Activated naive CD8-positive, alpha-beta T cell treated with anti-CD3 and anti-CD28 coated beads, Interleukin-2, amount 10 ng/mL, durations not matched to agents 7 days and 5 days (primary cell): ENCODE measurements around the gene SMIM22. TPM values are rescaled to one million over a fixed set of nuclear protein-coding genes. Genes with fewer than 3 reads are reported as not detected.

ENCODE experiments used
- ATAC-seq: fragments of 150-1000 bp; cut with Tn5 transposase; one replicate; pipeline ENCODE4 v1.10.0; 2021; ENCODE audit warnings: low read depth, moderate library complexity
- POLR2A ChIA-PET: fragments of 350-600 bp; sonication (Branson Sonifier 250); formaldehyde crosslinking; loops from one replicate; lab custom pipeline; 2021; ENCODE audit warnings: antibody characterized with exemption; lab: Charles Lee
- DNase-seq: peaks from one replicate; pipeline ENCODE4 v3.0.0; 2021
- H3K27ac Mint-ChIP-seq: one replicate; pipeline ENCODE4 v1.8.0; 2022; ENCODE audit warnings: mild to moderate bottlenecking, mixed read lengths
- H3K27me3 Mint-ChIP-seq: one replicate; pipeline ENCODE4 v1.8.0; 2022; ENCODE audit warnings: mild to moderate bottlenecking, moderate library complexity, mixed read lengths
- H3K36me3 Mint-ChIP-seq: one replicate; pipeline ENCODE4 v1.8.0; 2021; ENCODE audit warnings: mild to moderate bottlenecking, mixed read lengths
- H3K4me1 Mint-ChIP-seq: one replicate; pipeline ENCODE4 v1.8.0; 2021; ENCODE audit warnings: mixed read lengths
- H3K4me3 Mint-ChIP-seq: one replicate; pipeline ENCODE4 v1.8.0; 2022; ENCODE audit warnings: mild to moderate bottlenecking, moderate library complexity, mixed read lengths
- H3K9me3 Mint-ChIP-seq: one replicate; pipeline ENCODE4 v1.8.0; 2021; ENCODE audit warnings: mixed read lengths
- total RNA-seq, 2 experiments: library from RNA; stranded (reverse); gene quantifications; one replicate each; pipeline ENCODE4 v1.2.3, GENCODE V29; 2021

Gene SMIM22
- total RNA-seq, 2 experiments from 2014 or later: not detected

DNA sequence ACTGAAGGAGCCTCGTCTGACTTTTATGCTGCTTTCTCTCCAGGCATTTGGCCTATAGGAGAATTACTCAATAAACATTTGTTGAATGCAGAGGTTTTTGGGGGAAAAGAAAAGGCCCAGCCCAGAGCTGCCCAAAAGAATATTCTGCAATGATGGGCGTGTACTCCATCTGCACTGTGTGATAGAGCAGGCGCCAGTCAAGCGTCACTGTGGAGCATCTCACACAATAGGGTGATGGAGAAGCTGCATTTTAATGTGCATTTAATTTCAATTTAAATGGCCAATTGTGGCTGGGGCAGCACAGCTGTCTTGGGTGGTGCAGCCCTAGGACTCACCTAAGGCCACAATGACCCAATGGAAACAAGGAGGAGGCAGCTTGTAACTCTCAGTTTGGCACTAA, 31.4 kb downstream of the SMIM22 start:
- Mint-ChIP-seq H3K4me3 (no peak overlapping the region), H3K9me3 (no peaks in the 10 kb centered on the region), H3K36me3 (peaks cover 17% of the 10 kb centered on the region), H3K27ac (no peak overlapping the region), H3K4me1 (no peaks in the 10 kb centered on the region), H3K27me3 (no peaks in the 10 kb centered on the region)
- ATAC-seq (no peak), DNase-seq (no peak)
- POLR2A ChIA-PET: interaction anchor here (0.5 kb wide), 1 partner anchor 1271 kb away, joined by 3 read pairs; no protein-coding TSS in a partner anchor

DNA sequence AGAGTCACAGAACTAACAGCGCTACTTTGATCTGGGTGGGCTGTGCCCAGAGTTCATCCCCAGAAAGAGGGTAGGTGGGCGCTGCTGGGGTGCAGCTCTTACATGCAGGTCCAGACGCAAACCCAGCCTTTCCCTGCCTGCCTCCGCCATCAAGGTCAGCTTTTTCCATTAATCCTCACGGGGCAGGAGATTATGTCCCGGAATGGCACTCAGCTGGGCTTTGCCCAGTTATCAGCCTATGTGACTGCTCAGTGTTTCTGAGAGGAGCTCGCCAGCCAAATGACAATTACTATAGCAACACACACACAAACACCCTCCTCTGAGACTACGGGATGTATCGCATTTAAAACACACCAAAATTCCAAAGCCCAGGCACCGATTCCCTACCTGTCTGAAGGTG, 31.8 kb downstream of the SMIM22 start:
- H3K4me1 Mint-ChIP-seq: no peaks in the 10 kb centered on the region
- no peaks in the 10 kb centered on the region for H3K27me3 Mint-ChIP-seq
- H3K36me3 Mint-ChIP-seq: peaks cover 16% of the 10 kb centered on the region
- no peak overlapping the region for H3K27ac Mint-ChIP-seq
- H3K4me3 Mint-ChIP-seq: no peak overlapping the region
- POLR2A ChIA-PET: interaction anchor here (0.5 kb wide), 1 partner anchor 1271 kb away, joined by 3 read pairs; no protein-coding TSS in a partner anchor
- ATAC-seq (no peak), DNase-seq (no peak)
- no peaks in the 10 kb centered on the region for H3K9me3 Mint-ChIP-seq

DNA sequence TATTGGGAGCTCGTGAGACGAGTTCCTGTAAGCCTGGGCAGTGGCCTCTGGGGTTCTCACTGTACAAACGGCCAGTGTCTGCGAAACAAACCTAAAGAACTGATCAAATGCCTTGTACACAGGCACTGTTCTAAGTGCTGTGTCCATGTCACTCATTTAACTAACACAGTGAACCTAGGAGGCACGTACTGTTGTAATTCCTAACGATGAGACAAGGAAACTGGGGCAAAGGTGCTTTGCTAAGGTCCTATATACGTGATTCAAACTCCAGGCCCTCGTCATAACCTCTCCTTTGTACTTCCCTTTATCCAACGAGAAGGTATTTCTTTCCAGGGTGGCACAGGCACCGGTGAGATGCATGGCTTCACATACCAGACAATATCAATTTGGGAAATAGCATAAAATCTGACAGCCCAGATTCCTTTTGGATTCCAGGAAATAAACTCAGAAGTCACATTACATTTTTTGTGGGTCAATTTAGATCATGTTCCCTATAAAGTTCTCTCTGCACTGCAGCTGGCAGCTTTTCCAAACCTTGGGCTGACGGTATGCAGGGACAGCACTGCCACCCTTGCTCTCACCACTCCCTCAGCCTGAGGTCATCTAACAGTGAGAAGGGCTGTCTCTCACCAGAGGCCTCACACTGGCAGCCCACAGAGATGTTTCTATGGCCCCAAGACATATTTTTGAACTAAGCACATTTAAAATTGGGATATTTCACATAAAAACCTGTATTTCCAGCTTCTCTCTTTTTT, 33.6 kb downstream of the SMIM22 start:
- DNase-seq (no peak), ATAC-seq (no peak)
- Mint-ChIP-seq H3K27me3 (no peaks in the 10 kb centered on the region), H3K27ac (no peak overlapping the region), H3K9me3 (no peaks in the 10 kb centered on the region), H3K4me3 (no peak overlapping the region), H3K4me1 (peaks cover 2% of the 10 kb centered on the region), H3K36me3 (peaks cover 19% of the 10 kb centered on the region)
- POLR2A ChIA-PET: interaction anchor here (1.3 kb wide), 1 partner anchor 18 kb away, joined by 3 read pairs; no protein-coding TSS in a partner anchor

DNA sequence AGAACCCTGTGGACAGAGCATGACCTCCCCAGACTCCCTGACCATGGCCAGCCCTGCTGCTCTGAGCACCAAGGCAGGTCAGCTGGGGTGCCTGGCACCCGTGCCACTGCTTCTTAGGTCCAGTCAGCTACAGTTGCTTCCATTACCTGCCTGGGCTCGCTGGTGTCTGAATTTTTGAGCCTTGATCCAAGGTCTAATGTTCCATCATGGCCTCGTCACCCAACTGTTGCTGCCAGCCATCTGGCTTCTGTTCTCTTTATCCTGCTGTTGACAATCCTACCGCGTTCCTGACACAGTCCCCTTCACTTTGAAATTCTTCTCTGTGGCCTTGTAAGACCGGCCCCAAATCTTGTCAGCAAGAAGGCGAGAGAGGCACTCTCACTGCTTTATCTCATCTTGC, 35.2 kb downstream of the SMIM22 start:
- Mint-ChIP-seq H3K9me3 (no peaks in the 10 kb centered on the region), H3K27ac (no peak overlapping the region), H3K36me3 (peaks cover 15% of the 10 kb centered on the region), H3K4me1 (peaks cover 2% of the 10 kb centered on the region), H3K4me3 (no peak overlapping the region), H3K27me3 (no peaks in the 10 kb centered on the region)
- ATAC-seq: no peak
- DNase-seq: no peak
- POLR2A ChIA-PET: no interaction called here

DNA sequence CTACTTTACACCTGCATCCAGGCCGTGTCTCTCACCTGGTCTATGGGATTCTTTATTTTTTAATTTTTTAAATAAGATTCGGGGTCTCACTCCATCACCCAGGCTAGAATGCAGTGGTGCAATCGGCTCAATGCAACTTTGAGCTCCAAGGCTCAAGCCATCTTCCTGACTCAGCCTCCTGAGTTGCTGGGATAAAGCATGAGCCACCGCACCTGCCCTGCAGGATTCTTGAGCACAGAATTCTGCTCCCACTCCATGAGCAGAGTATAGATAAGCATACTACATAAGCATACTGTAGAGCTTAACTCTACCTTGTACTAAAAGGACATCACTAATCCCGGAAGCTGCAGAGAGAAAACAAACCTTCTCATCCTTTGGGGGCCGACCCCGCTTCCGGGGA, 36.4 kb downstream of the SMIM22 start:
- ATAC-seq: no peak
- no peak for DNase-seq
- Mint-ChIP-seq H3K36me3 (peaks cover 17% of the 10 kb centered on the region), H3K27me3 (no peaks in the 10 kb centered on the region), H3K27ac (no peak overlapping the region), H3K4me3 (no peak overlapping the region), H3K9me3 (no peaks in the 10 kb centered on the region), H3K4me1 (peaks cover 5% of the 10 kb centered on the region)
- POLR2A ChIA-PET: no interaction called here

DNA sequence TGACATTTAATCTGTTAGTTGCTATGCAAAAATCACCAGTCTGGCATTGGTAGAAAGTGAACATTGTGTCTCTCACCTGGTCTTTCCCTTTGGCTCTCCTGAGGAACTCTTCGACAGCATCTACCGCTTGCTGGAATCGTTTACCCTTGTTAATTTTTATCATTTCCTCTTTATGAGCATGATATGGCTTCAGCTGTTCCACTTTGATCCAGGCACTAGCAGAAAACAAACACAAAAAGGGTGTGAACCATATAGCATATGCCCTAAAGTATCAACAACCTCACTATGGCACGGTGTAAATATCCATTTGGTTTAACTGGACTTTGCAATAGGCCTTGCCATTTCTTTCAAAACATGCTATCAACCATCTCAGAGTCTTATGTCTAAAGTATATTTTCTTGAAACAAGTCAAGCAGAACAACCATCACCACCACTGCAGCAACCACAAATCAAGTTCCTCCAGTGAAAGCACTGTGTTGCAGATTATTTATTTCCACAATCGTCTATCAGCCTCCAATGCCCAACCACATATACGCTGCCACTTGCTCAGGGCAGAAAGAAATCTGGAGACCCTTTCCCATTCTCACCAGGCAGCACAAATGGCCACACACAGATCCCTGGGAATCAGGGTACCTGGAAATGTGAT, 37.7 kb downstream of the SMIM22 start:
- H3K27ac Mint-ChIP-seq: no peak overlapping the region
- no peaks in the 10 kb centered on the region for H3K9me3 Mint-ChIP-seq
- POLR2A ChIA-PET: no interaction called here
- no peak for ATAC-seq
- peaks cover 7% of the 10 kb centered on the region for H3K4me1 Mint-ChIP-seq
- no peak overlapping the region for H3K4me3 Mint-ChIP-seq
- no peaks in the 10 kb centered on the region for H3K27me3 Mint-ChIP-seq
- peaks cover 20% of the 10 kb centered on the region for H3K36me3 Mint-ChIP-seq
- no peak for DNase-seq

DNA sequence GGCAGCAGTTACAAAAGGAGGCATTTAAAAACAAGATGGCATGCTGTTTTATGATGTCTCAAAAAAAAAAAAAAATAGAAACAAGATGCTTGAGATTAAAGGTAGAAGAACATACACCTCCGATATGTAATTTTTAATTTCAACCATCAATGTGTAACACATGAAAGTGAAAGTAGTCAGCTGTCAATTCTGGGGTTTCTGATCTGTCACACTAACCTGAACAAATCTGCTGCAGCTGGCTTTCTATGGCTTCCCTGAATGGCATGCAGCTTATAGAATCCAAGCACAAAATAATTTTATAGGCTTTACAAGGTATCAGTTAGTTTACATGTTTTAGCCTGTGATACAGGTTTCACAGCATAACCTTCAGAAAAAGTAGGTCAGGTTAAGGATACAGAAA, 38.4 kb downstream of the SMIM22 start:
- Mint-ChIP-seq H3K4me3 (no peak overlapping the region), H3K9me3 (no peaks in the 10 kb centered on the region), H3K4me1 (peaks cover 10% of the 10 kb centered on the region), H3K27ac (no peak overlapping the region), H3K36me3 (peaks cover 20% of the 10 kb centered on the region), H3K27me3 (no peaks in the 10 kb centered on the region)
- POLR2A ChIA-PET: interaction anchor here (0.9 kb wide), 1 partner anchor 14 kb away, joined by 3 read pairs; no protein-coding TSS in a partner anchor
- ATAC-seq: no peak
- DNase-seq: no peak

DNA sequence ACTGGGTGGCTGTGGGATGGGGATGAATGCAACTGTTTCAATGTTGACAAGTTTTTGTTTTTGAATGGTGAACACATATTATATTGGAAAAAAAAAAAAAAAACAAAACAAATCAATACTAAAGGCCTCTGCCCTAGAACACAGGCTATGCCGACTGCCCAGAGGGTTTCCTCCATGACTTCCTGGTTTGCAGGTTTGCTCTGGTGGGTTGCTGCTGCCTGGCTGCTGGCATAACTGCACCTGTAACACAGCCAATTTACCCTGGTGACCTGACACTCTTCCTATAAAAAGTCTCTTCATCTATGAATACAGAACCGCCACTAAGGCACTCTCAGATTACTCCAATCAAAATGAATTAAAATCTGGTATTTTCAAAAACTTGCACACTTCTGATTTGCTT, 41.6 kb downstream of the SMIM22 start:
- Mint-ChIP-seq H3K9me3 (no peaks in the 10 kb centered on the region), H3K27ac (no peak overlapping the region), H3K4me3 (no peak overlapping the region), H3K4me1 (peaks cover 16% of the 10 kb centered on the region), H3K36me3 (peaks cover 18% of the 10 kb centered on the region), H3K27me3 (no peaks in the 10 kb centered on the region)
- POLR2A ChIA-PET: no interaction called here
- ATAC-seq: no peak
- no peak for DNase-seq

DNA sequence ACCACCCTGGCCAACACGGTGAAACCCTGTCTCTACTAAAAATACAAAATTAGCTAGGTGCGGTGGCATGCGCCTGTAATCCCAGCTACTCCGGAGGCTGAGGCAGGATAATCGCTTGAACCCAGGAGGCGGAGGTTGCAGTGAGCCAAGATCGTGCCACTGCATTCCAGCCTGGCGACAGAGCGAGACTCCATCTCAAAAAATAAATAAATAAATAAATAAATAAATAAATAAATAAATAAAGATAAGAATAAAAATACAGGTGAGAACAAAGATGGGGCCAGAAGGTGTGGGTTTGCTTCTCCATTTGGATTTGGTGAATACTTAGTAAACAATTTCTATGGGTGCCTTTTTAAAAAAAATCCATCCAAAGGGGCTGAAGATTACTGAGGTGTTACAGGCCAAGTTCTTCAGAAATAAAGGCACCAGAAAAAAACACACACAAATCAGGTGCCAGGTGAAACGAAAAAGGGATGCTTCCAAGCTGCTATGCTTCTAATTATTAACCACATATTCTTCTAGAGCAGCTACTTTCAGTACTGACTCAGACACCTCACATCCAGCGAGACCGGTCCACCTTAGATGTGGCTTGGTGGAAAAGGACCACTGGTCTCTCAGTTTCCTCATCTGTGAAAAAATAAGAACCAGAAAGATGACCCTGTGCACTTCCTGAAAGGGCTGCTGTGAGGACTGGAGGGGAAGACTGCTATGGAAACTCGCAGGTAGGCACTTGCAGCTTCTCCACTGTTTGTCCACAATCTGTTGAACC, 42.7 kb downstream of the SMIM22 start:
- Mint-ChIP-seq H3K9me3 (no peaks in the 10 kb centered on the region), H3K4me1 (peaks cover 16% of the 10 kb centered on the region), H3K4me3 (no peak overlapping the region), H3K27ac (no peak overlapping the region), H3K36me3 (peaks cover 16% of the 10 kb centered on the region), H3K27me3 (no peaks in the 10 kb centered on the region)
- ATAC-seq: no peak
- DNase-seq: no peak
- POLR2A ChIA-PET: interaction anchor here (0.6 to 0.8 kb wide), 3 partner anchors 24 to 75 kb away, joined by 3 read pairs; no protein-coding TSS in a partner anchor

DNA sequence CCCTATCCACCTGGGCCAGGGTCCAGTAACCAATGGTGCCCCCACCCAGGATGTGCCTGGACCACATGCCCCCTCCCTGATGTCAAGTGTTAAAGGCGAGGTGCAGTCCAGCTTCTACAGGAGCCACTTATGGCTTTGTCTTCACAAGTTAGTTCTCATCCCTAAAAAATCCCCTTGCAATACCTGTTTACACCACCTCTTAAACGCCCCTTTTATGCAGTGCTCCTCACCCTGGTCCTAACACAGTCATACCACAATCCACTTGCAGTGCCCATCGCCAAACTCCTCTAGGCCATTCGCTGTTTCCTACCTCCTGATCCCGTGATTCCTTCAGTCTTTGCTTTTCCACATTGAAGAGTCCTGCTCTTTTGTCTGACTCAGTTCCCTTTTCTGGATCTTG, 44.8 kb downstream of the SMIM22 start:
- Mint-ChIP-seq H3K27me3 (no peaks in the 10 kb centered on the region), H3K4me1 (peaks cover 18% of the 10 kb centered on the region), H3K9me3 (no peaks in the 10 kb centered on the region), H3K36me3 (peaks cover 26% of the 10 kb centered on the region), H3K4me3 (no peak overlapping the region), H3K27ac (no peak overlapping the region)
- POLR2A ChIA-PET: no interaction called here
- ATAC-seq (no peak), DNase-seq (no peak)

DNA sequence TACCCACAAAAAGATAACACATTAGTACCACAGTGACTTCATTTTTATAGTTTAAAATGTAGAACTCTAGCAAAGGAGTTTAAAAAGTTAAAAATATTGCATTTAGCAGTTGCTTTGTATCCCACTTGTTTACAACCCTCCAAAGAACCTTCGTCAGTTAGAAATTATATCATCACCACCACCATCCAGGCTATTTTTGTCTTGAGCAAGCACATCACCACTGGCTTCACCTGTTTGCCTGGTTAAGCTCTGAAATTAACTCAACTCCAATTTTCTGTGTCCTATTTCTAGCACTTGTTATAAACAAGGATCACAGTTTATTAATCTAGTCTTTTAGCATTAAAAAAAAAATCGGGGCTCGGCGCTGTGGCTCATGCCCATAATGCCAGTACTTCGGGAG, 45.8 kb downstream of the SMIM22 start:
- Mint-ChIP-seq H3K27me3 (no peaks in the 10 kb centered on the region), H3K36me3 (peaks cover 30% of the 10 kb centered on the region)
- POLR2A ChIA-PET: interaction anchor here (0.6 kb wide), 1 partner anchor 38 kb away, joined by 3 read pairs; the partner anchor contains the start of gene ROGDI

More for the DNA sequence above, 45.8 kb downstream of the SMIM22 start:
- Mint-ChIP-seq H3K4me3 (no peak overlapping the region), H3K9me3 (no peaks in the 10 kb centered on the region), H3K4me1 (peaks cover 26% of the 10 kb centered on the region), H3K27ac (no peak overlapping the region)
- DNase-seq (no peak), ATAC-seq (no peak)
